Measurements from ENCODE around the gene F10.
A peak's percentile ranks its signal among the peaks of the same experiment; 100 is the strongest.

F10 gene

GRCh38 chr13:113117911-113118260 lies 4.7 kb upstream of the F10 start:
- no peak for DNase-seq

GRCh38 chr13:113118261-113119021 lies 4.2 kb upstream of the F10 start:
- DNase-seq = no peak

GRCh38 chr13:113119166-113119821 lies 3.3 kb upstream of the F10 start:
- DNase-seq = no peak

GRCh38 chr13:113119822-113120189 lies 2.8 kb upstream of the F10 start:
- no peak for DNase-seq

GRCh38 chr13:113120300-113121182 lies 2.1 kb upstream of the F10 start:
- DNase-seq = no peak

- DNase-seq = no peak
Observed at GRCh38 chr13:113121183-113121927, 1.2 kb upstream of the F10 start.

- no peak for DNase-seq
Observed at GRCh38 chr13:113121928-113122471, 599 bp upstream of the F10 start.

GRCh38 chr13:113123226-113124201 lies 915 bp downstream of the F10 start:
- DNase-seq = no peak

GRCh38 chr13:113124211-113124970 lies 1.8 kb downstream of the F10 start:
- DNase-seq = no peak

- DNase-seq = no peak
Observed at GRCh38 chr13:113125506-113126264, 3.1 kb downstream of the F10 start.

GRCh38 chr13:113126265-113127150 lies 3.9 kb downstream of the F10 start:
- DNase-seq = no peak

GRCh38 chr13:113129480-113129879 lies 6.9 kb downstream of the F10 start:
- DNase-seq = no peak

- peak in 1 of 6 experiments; percentile 33 for DNase-seq
Observed at GRCh38 chr13:113129921-113130750, 7.5 kb downstream of the F10 start.

- no peak for DNase-seq
Observed at GRCh38 chr13:113135281-113135760, 12.7 kb downstream of the F10 start.

- no peak for DNase-seq
Observed at GRCh38 chr13:113137691-113138298, 15.2 kb downstream of the F10 start.

- DNase-seq = no peak
Observed at GRCh38 chr13:113138792-113139551, 16.4 kb downstream of the F10 start.

Data from stimulated activated naive CD4-positive, alpha-beta T cell (primary cell).